IPS-NIHi7 (cell line): ENCODE results near the gene ALDH1L1.
A peak's percentile ranks its signal among the peaks of the same experiment; 100 is the strongest.

Experiments used
- DNase-seq: peaks from one replicate; pipeline ENCODE4 v3.0.0; 2012; ENCODE audit warnings: mixed read lengths; ENCODE audit errors: extremely low spot score

The ALDH1L1 gene

GRCh38 chr3:126083511-126083912 lies 96.9 kb downstream of the ALDH1L1 start:
- peak; percentile 80 for DNase-seq

- peak; percentile 13 for DNase-seq
Measured at GRCh38 chr3:126083138-126083445, 97.3 kb downstream of the ALDH1L1 start.

- DNase-seq, result peak; percentile 4
Measured at GRCh38 chr3:126082362-126083137, 97.8 kb downstream of the ALDH1L1 start.

GRCh38 chr3:126081618-126082361 lies 98.6 kb downstream of the ALDH1L1 start:
- peak; percentile 22 for DNase-seq

- DNase-seq, result no peak
Measured at GRCh38 chr3:126080970-126081369, 99.4 kb downstream of the ALDH1L1 start.

GRCh38 chr3:126078866-126079265 lies 101.5 kb downstream of the ALDH1L1 start:
- no peak for DNase-seq

- DNase-seq, result no peak
Measured at GRCh38 chr3:126077754-126078153, 102.6 kb downstream of the ALDH1L1 start.

- DNase-seq, result no peak
Measured at GRCh38 chr3:126076140-126076539, 104.2 kb downstream of the ALDH1L1 start.

GRCh38 chr3:126070146-126070545 lies 110.2 kb downstream of the ALDH1L1 start:
- peak; percentile 5 for DNase-seq

- DNase-seq, result no peak
Measured at GRCh38 chr3:126067959-126068358, 112.4 kb downstream of the ALDH1L1 start.

- DNase-seq, result peak; percentile 8
Measured at GRCh38 chr3:126066676-126067075, 113.7 kb downstream of the ALDH1L1 start.

GRCh38 chr3:126065876-126066275 lies 114.5 kb downstream of the ALDH1L1 start:
- no peak for DNase-seq

GRCh38 chr3:126064627-126065258 lies 115.6 kb downstream of the ALDH1L1 start:
- DNase-seq, result peak; percentile 6

- peak; percentile 5 for DNase-seq
Measured at GRCh38 chr3:126063358-126063965, 116.9 kb downstream of the ALDH1L1 start.

- DNase-seq, result no peak
Measured at GRCh38 chr3:126061301-126062032, 118.9 kb downstream of the ALDH1L1 start.

- DNase-seq, result no peak
Measured at GRCh38 chr3:126060613-126061145, 119.7 kb downstream of the ALDH1L1 start.

GRCh38 chr3:126058666-126059065 lies 121.7 kb downstream of the ALDH1L1 start:
- peak; percentile 5 for DNase-seq

- DNase-seq, result no peak
Measured at GRCh38 chr3:126057936-126058335, 122.5 kb downstream of the ALDH1L1 start.

- DNase-seq, result no peak
Measured at GRCh38 chr3:126057501-126057819, 122.9 kb downstream of the ALDH1L1 start.

- peak; percentile 13 for DNase-seq
Measured at GRCh38 chr3:126056681-126057500, 123.5 kb downstream of the ALDH1L1 start.

GRCh38 chr3:126056088-126056487 lies 124.3 kb downstream of the ALDH1L1 start:
- DNase-seq, result no peak
